Measurements from ENCODE around the gene ORC2.
"Not testable (repeated sequence)": the region's sequence is repeated elsewhere in the genome, so short reads cannot be mapped to it uniquely, and the experiment has no call there.

ORC2 gene

DNA sequence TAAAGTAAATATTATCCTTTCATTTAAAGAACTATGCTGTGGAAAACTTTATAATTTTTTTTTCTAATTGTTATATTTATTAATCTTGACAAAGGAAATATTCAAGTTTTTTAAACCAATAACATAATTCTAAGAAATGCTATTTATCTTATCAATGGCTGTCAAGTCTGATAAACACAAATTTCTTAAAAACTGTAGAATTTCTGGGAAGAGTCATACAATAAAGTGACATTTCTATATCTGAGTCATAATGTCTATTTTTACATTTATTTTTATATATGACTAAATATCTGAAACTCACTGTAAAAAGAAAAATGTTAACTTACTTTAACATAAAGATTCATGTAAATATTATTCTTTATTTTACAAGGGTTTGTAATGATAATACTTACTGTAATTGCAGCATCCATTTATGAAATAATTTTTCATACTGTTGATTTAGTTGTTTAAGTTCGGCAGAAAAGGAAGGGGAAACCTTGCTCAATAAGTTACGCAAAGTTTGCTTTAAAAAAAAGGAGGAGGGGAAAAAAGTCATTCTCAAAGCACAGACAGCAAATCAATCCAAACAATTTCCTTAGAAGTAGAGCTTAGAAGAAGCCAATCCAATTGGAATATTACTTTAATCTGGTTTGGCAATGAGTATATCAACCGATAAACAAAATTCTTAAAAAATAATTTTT is 32.4 kb downstream of the ORC2 start:
- DNase-seq, result no peak

DNA sequence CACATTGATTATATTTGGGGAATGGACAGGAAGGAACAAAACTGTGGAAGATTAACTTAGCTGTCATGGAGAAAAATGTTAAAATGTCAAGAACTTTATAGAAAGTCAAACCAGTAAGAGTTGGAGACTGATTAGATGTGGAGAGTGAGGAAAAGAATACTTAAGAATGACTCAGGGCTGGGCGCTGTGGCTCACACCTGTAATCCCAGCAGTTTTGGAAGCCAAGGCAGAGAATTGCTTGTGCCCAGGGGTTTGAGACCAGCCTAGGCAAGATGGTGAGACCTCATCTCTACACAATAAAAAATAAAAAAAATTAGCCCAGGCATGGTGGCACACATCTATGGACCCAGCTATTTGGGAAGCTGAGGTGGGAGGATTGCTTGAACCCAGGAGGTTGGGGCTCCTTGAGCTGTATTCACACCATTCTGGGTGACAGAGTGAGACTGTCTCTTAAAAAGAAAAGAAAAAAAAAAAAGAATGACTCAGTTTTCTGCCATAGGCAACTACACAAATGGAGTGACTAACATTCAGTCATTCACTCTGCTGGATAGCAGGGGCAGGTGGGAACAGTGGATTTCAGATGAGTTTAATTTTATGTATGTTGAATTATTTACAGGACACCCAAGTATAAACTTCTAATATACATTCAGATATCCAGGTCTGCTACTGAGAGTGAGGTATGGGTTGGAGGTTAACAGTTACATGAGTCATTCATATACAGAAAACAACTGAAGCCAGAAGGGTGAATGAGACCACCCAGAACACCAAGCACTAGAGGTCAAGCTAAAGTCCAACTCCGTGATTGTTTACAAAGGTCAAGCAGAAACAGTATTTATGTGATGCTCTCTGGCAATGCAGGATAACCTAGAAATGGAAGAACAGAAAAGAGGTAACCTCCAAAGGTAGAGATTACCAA is 33.9 kb downstream of the ORC2 start:
- no peak for DNase-seq

GRCh38 chr2:200922439-200922838 is 41.0 kb downstream of the ORC2 start:
- DNase-seq, result no peak

- no peak for DNase-seq
Measured at GRCh38 chr2:200913654-200914053, 49.8 kb downstream of the ORC2 start.

- no peak for DNase-seq
Measured at GRCh38 chr2:200909958-200910357, 53.5 kb downstream of the ORC2 start.

DNA sequence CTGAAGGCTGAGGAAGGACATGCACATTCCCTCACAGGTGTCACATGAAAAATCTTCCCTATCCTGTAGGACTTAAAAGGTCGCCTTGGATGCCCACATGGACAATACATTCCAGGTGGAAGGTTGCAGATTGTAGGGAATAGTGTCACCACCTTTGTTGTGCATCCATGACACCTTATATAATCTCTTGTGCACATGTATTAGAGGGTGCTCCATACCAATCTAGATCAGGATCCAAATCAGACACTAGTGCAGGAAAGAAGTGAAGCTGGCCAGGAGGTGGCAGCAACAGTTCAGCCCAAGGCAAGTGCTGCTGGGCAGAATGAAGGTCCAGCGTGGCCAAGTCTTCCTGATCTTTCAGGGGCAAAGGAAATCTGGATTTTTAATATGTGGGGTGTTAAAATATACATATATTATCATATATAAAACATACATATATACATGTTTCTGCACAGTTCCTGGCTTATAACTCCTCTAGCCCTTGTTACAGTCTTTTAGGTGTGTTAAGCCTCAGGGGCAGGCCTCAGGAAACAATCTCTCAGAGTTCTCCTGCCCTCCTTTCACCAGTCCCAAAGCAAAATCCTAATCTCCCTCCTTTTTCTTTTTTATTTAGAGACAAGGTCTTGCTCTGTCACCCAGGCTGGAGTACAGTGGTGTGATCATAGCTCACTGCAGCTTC is 57.7 kb downstream of the ORC2 start:
- peak; percentile 75 for DNase-seq

DNA sequence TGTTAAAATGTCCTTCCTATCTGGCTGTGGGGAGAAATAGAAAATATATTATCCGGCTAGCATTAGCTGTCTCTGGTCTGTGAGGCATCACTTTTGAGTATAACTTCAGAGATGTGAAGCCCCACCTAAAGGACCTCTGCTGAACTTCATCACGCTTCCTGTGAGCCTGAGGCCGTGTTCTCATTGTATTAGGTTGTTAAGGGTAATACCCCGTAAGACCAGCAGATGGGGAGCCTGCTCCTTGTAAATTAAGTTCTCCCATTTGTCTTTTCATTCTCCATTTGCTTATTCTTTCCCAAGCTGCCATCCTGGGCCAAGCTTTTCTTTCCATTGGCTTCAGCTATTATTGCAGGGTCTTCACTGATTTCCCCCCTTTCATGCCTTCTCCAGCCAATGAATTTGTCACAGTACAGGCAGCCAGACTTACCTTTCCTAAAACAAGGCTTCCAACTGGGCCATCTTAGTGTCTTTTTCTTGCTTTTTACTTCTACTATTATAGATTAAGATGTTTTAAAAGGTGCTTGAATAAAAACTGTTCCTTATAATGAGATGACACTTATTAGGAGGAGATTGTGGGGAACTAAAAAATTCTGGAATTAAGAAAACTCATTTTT is 61.9 kb downstream of the ORC2 start:
- DNase-seq, result peak; percentile 91

DNA sequence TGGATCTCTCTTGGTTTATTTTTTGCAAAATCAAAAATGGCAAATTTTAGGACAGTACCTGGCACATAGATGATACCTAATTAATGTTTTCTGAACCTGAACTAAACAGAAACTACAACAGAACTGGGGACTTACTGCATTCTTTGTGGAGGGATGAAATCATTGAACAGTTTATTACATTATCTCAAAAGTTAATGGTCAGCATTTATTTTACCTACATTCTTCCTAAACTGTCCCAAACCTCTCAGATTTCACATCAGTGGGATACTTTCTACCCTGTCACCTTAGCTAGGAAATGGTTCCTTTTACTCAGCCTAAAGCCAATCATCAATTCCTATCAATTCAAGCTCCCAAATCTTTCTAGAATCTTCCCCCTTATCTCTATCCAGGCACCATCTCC is 64.0 kb downstream of the ORC2 start:
- DNase-seq, result no peak

GRCh38 chr2:200888704-200889625 is 74.5 kb downstream of the ORC2 start, which contains the start of the genes NIF3L1 and PPIL3:
Gene NIF3L1 (plus strand): TSS chr2:200889371. CDS start chr2:200891944, 2,573 bp downstream.
Gene PPIL3 (minus strand): TSS chr2:200889077. CDS start chr2:200887615, 1,462 bp downstream.
- peak; percentile 99 for DNase-seq

GRCh38 chr2:200881715-200882249 is 81.7 kb downstream of the ORC2 start:
- not testable (repeated sequence) for DNase-seq

- no peak for DNase-seq
Measured at GRCh38 chr2:200878289-200878880, 85.1 kb downstream of the ORC2 start.

DNA sequence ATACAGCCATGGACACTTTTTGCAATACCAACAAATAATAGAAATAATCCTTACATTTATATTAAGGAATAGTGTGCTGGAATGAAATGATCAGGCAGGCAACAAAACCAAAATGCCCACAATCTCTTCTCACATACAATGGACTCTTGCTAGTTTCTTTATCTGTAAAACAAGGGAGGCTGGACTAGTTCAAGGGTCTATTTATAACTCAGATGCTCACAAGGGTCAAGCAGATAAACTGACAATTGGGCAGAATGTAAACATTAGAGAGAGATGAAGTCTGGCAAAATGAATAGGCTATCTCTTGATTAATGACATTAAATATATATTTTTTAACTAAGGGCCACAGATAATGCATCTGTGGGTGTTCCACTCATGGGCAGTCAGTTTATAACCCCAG is 86.0 kb downstream of the ORC2 start:
- no peak for DNase-seq

GRCh38 chr2:200873560-200873959 is 89.9 kb downstream of the ORC2 start:
- no peak for DNase-seq

GRCh38 chr2:200871151-200871550 is 92.3 kb downstream of the ORC2 start:
- no peak for DNase-seq

DNA sequence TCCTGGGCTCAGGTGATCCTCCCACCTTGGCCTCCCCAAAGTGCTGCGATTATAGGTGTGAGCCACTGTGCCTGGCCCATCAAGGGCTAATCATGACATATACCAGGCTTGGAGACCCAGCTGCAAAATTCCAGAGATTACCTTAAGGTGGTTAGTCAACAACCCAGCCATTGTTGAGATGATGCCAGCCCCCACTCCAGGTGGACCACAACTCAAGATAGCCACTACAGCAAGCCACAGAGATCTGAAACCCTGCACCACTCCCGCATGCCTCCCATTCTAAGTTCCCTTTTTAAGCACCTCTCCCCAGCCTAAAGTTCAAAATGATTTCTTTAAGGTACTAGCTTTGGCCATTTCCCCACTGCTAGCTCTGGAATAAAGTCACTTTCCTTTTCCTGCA is 94.4 kb downstream of the ORC2 start:
- DNase-seq, result no peak

DNA sequence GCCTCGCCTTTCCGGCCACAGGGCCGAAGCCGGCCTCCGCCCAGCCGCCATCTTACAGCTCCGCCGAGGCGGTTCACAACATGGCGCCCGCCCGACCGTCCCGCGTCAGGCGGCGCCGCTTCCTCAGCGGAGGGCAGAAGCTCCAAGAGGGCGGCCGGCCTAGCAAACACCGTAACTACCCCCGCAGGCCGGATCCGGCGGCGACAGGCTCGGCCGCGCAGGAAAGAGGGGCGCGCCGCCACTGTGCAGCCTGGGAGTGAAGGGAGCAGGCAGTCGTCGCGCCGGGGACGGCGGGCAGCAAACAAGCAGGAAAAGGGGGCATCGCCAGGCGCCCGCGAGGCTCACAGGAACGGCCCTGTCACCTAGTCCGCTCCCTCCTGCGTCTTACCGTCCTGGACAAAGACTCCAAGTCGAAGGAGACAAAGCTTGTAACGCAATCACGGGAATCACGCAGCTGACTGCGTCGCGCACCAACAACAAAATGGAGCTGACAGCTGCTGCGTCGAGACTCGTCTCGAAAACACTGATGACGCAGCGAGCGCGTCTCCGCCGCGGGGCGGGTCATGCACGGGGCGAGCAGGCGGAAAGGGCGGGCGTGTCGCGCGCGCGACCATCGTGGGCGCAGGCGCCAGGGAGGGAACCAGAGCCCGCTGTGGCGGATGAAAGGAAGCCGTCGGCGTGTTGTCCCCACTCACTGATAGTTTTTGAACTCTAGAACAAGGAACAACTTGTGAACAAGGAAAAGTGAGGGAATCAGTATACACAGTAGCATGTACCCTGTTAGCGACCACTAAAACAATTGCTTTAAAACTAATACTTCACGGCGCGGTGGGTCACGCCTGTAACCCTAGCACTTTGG is 99.1 kb downstream of the ORC2 start, which contains the start of gene CLK1:
CLK1 (minus strand) TSS at position 483 of the 859 bp plus-strand sequence. CDS start 2,796 bp downstream, outside the sequence.
- DNase-seq, result peak; percentile 98

GRCh38 chr2:200863782-200864175 is 99.7 kb downstream of the ORC2 start:
- DNase-seq, result peak; percentile 94

- peak; percentile 78 for DNase-seq
Measured at GRCh38 chr2:200862532-200863000, 100.9 kb downstream of the ORC2 start.

GRCh38 chr2:200861617-200862155 is 101.8 kb downstream of the ORC2 start:
- peak; percentile 55 for DNase-seq

Measured in eye (tissue), 1 donor.